GM18867 (cell line): ENCODE data around the gene PTK7.

Experiments used
- ATAC-seq: cut with Tn5 transposase; IDR thresholded peaks from one replicate; pipeline ENCODE4 v1.9.1; 2021; ENCODE audit warnings: mild to moderate bottlenecking, moderate library complexity; ENCODE audit not compliant: unreplicated experiment

Gene PTK7

DNA sequence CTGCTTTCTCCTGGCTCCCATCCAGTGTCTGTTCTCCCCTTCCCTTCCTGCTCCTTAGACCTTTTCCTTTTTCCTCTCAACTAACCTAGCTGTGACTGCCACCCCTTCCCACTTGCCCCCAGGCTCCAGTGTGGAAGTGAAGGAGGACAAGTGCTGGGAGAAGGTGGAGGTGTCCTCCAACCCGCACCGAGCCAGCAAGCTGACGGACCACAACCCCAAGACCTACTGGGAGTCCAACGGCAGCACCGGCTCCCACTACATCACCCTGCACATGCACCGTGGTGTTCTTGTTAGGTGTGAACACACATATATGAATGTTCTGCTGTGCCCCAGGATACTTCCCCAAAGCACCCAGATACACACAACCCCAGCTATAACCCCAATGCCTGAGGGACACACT, 124.4 kb downstream of the PTK7 start:
- no peak for ATAC-seq

DNA sequence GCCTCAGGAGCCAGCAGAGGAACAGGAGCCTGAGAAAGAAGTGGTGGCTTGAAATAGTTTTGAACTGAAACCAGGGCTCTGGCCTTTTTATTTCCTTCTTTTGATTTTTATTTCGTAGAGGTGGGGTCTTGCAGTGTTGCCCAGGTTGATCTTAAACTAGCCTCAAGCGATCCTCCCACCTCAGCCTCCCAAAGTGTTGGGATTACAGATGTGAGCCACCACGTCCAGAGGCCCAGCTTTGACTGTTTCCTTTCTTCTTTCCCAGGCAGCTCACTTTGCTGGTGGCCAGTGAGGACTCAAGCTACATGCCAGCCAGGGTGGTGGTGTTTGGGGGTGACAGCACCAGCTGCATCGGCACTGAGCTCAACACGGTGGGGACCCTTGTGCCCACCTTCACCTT, 126.3 kb downstream of the PTK7 start:
- ATAC-seq: no peak

DNA sequence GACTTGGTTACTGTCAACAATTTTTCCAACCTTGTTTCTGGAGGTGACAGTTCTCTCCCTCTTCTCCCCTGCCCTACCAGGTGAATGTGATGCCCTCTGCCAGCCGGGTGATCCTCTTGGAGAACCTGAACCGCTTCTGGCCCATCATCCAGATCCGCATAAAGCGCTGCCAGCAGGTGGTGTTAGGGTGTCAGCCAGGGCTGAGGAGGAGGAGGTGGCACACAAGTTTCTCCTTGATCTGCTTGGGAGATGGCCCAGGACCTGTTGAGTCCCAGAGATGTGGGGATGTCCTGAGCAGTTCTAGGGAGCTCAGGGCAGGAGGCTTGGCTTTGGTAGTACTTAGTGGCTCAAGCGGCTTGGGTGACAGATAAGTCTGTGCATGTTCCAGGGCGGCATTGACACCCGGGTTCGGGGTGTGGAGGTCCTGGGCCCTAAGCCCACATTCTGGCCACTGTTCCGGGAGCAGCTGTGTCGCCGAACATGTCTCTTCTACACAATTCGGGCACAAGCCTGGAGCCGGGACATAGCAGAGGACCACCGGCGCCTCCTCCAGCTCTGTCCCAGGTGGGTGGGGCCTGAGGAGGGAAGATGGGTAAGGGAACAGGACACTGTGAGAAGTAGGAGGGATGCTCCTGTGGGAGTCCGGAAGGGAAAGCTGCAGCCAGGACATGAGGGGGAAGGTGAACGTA, 127.1 kb downstream of the PTK7 start:
- no peak for ATAC-seq

DNA sequence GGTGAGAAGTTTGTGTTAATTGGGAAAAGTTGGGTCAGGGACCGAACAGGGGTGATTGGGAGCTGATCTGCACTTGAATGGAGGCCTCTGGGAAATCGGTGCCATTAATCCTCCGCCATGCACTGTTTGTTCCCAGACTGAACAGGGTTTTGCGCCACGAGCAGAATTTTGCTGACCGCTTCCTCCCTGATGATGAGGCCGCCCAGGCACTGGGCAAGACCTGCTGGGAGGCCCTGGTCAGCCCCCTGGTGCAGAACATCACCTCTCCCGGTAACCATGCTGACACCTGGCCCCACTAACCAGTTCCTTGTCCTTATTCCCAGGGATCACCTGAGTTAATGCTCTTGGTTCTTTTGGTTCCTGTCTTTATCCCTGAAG, 127.6 kb downstream of the PTK7 start:
- no peak for ATAC-seq

DNA sequence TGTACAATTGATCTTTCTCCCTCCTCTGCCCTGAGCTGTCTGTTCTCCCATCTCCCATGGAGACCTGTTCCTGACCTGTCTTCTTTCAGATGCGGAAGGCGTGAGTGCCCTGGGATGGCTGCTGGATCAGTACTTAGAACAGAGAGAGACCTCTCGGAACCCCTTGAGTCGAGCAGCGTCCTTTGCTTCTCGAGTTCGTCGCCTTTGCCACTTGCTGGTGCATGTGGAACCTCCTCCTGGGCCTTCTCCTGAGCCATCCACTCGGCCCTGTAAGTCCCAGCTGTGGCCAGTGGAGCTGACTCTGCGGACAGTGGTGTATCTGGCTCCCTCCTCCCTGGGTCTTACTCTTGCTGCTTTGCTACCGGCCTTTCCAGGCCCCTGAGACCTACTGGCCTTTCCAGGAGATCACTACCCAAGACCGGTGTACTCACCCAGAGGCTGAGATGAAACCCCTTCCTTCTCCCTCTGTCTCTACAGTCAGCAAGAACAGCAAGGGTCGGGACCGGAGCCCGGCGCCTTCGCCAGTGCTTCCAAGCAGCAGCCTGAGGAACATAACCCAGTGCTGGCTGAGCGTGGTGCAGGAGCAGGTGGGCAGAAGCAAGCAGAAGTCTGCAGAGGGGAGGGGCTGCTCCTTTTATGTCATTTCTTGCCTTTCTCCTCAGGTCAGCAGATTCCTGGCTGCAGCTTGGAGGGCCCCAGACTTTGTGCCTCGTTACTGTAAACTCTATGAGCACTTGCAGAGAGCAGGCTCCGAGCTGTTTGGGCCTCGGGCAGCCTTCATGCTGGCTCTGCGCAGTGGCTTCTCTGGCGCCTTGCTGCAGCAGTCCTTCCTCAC, 128.4 kb downstream of the PTK7 start:
- ATAC-seq: no peak

DNA sequence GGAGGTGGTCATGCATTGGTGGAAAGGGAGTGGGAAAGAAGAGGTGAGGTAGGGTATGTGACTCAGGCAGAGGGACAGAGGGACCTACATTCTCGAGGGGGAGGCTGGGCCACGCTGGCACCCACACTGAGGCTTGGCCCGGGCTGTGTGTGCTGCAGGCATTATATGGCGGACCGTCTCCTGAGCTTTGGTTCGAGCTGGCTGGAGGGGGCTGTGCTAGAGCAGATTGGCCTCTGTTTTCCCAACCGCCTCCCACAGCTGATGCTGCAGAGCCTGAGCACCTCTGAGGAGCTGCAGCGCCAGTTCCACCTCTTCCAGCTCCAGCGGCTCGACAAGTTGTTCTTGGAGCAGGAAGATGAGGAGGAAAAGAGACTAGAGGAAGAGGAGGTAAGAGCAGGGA, 129.7 kb downstream of the PTK7 start:
- no peak for ATAC-seq

DNA sequence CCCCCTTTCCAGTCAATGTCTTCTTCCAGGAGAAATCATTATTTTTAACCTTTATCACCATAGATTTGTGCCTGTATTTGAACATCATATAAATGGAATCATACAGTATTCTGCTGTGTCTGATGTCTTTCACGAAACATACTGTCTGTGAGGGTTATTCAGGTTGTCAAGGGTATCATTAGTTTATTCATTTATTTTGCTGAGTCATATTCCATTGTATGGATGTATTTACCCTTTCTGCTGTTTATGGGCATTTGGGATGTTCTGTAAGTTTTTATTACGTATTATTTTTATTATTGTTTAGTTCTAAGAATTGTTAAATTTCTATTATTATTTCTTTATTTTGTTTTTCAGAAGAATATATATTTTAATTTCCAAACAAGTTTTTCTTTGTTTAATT, 131.2 kb downstream of the PTK7 start:
- ATAC-seq: no peak
